NCI-H1105 (cell line): ENCODE results near the gene CLEC11A.

Experiments
- DNase-seq: peaks from one replicate; lab custom pipeline; 2025; lab: John Stamatoyannopoulos, UW

Gene CLEC11A, protein sequence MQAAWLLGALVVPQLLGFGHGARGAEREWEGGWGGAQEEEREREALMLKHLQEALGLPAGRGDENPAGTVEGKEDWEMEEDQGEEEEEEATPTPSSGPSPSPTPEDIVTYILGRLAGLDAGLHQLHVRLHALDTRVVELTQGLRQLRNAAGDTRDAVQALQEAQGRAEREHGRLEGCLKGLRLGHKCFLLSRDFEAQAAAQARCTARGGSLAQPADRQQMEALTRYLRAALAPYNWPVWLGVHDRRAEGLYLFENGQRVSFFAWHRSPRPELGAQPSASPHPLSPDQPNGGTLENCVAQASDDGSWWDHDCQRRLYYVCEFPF

DNA sequence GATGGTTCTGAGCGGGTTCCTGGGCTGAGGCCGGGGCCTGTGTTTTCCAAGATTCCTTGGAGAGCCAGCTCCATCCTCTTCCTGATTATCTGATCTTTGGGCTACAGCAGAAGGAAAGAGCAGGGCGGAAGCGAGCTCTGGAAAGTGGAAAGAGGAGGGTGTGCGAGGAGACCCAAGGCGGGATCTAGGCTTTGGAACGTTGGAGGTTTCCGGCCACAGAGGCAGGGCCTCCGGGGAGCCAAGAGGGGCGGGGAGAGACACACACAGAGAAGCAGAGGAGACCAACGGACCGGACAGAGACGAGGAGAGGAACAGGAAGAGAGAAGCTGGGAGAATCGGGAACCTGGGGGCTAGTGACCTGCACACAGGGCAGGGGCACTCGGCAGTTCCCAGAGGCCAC lies at the start of gene CLEC11A:
Gene CLEC11A (plus strand): TSS at position 296 of the 400 bp plus-strand sequence. CDS start 162 bp downstream, outside the sequence.
- no peak for DNase-seq

DNA sequence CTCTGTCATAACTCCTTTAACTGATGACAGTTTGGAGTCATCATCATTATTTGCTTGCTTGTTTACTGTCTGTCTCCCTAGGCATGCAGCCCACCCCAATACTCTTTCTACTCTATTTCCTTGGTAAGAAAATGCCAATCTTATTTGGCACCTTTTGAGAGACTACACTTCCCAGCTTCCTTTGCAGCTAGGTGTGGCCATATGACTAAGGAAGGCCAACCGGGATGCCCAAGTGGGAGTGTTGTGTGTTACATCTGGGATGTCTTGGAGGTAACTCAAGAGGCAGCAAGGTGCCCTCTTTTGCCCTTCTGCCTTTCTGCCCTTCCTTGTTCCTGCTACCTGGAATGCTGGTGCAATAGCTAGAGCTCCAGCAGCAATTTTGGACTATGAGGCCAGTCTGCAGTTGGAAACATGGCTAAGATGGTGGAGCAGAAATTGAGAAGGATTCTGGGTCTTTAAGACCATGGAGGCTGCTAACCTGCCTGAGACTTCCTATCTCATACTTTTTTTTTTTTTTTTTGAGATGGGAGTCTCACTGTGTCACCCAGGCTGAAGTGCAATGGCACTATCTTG lies 46.5 kb upstream of the CLEC11A start:
- no peak for DNase-seq

DNA sequence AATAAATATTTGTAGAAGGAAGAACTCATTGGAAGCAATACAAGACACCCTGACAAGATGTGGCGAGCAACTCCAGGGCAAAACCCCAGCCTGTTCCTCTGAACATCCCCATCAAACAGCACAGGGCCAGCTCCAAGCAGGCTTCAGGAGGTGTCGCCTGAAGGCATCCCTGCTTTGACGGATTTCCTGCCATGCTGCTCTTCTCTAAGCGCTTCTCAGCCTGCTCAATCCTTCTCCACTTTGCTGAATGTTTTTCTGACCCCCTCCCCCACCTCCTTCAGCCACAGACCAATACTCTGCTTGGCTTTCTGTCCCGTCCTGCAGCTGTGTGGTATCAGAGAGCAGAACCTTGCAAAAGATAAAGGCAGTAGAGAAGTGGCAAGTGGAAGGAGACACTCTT lies 45.5 kb upstream of the CLEC11A start:
- DNase-seq = no peak

DNA sequence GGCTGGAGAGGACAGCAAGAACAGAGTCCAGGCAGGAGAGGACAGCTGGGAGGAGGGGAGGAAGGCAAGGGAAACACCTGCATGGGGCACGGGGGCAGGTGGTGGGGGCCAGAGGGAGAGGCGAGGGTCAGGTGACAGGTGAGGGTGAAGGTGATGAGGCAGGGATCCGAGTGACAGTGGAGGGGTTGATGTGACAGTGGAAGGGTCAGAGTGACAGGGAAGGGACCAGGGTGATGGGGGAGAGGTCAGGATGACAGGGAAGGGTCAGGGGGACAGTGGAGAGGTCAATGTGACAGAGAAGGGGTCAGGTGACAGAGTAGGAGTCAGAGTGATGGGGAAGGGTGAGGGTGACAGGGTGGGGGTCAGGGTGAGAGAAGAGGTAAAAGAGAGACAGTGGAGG lies 44.8 kb upstream of the CLEC11A start:
- DNase-seq = no peak

DNA sequence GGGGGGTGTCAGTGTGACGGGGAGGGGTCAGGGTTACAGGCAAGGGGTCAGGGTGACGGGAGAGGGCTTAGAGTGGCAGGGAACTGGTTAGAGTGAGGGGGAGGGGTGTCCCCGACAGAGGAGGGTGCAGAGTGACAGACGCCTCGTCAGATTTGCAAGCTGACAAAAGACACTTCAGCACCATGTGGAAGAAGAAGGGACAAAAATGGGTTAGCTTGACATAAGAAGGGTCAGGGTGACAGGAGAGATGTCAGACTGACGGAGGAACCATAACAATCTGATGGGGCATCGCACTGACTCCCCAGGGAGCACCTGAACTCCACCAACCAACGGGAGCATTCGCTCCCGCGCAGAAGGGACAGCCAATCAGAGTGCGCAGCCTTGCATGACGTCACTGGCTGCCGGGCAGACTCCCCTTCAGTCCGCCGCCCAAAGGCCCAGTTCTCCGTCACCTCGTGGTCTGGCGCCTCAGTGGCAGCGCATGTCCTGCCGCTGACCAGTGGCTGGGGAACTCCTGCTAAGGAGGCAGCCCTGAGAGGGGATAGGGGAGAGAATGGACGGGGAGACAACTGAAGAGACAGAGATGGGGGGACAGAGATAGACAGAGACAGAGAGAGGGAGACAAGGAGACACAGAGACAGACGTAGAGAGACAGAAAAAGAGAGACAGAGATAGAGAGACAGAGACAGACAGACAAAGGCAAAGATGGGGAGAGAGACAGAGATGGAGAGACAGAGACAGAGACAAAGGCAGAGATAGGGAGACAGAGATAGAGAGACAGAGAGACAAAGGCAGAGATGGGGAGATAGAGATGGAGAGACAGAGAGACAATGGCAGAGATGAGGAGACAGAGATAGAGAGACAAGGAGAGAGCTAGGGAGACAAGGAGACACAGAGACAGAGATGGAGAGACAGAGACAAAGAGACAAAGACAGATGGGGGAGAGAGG lies 43.7 kb upstream of the CLEC11A start:
- DNase-seq = peak; percentile 50

DNA sequence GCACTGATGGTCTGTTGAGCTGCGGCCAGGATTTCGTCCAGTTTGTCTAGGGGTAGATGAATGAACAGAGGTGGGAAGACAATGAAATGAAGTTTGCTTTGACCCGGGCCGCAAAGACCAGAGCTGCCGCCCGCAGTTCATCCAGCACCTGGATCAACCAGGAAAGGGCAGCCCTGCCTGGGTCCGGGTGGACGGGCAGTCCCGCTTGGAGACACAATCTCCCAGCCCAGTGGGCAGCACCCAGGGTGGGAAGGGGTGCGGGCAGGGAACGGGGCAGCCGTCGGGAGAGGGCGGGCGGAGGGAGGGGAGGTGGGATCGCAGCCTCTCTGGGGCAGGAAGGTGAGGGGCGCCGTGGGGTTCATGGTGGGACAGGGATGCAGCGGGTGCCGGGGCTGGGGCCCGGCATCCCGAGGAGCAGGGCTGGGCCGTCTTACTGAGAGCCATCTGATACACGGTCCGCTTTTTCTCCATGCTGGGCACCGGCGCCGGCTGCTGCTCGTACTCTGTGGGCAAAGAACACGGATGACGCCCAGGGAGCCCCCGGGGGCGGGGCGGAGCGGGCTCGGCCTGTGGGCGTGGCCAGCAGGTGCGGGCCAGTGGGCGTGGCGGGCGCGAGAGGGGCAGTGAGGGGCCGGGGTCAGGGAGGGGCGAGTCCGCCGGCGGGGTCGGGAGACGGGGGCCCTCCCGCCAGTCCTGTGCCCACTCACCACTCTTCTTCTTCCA lies 36.7 kb upstream of the CLEC11A start:
- DNase-seq = no peak

DNA sequence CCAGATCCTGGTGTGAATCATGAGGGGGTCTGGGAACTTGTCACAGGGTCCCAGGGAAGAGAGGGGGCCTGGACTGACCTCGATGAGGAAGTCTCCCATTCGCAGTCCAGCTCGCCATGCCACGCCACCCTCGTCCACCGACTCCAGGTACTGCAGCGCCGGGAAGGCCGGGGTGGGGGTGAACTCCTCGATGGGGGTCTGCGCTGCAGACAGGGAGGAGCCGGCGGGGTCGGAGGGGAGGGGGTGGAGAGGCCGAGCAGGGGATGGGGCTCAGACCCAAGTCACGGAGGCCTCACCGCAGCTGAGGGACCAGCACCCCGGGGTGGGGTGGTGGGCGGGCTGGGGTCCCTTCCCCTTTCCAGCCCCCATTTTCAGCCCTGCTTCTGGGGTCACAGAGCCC lies 34.4 kb upstream of the CLEC11A start:
- DNase-seq = no peak

- no peak for DNase-seq
Observed at GRCh38 chr19:50690439-50690838, 32.7 kb upstream of the CLEC11A start.

- no peak for DNase-seq
Observed at GRCh38 chr19:50693064-50693975, 29.8 kb upstream of the CLEC11A start.

- no peak for DNase-seq
Observed at GRCh38 chr19:50694815-50695145, 28.4 kb upstream of the CLEC11A start.

- peak; percentile 52 for DNase-seq
Observed at GRCh38 chr19:50695251-50696093, 27.7 kb upstream of the CLEC11A start.

DNA sequence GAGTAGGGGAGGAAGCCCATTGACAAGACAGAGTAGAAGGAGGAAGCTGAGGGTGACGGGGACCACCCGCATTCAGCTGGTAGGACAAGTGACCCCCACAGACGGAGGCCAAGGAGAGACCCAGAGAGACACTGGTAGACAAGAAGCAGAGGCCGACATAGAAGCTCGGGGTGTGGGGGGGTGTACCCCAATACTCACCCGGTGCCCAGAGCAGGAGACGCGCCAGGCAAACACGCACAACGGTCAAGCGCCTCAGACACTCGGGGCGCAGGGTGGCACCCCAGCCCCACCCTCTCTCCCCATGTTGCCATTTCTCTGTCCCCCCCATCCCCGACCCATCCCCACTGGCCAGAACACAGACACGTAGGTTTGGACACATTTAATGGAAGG lies 27.1 kb upstream of the CLEC11A start:
- DNase-seq = no peak

GRCh38 chr19:50697414-50698124 lies 25.6 kb upstream of the CLEC11A start:
- DNase-seq = no peak

DNA sequence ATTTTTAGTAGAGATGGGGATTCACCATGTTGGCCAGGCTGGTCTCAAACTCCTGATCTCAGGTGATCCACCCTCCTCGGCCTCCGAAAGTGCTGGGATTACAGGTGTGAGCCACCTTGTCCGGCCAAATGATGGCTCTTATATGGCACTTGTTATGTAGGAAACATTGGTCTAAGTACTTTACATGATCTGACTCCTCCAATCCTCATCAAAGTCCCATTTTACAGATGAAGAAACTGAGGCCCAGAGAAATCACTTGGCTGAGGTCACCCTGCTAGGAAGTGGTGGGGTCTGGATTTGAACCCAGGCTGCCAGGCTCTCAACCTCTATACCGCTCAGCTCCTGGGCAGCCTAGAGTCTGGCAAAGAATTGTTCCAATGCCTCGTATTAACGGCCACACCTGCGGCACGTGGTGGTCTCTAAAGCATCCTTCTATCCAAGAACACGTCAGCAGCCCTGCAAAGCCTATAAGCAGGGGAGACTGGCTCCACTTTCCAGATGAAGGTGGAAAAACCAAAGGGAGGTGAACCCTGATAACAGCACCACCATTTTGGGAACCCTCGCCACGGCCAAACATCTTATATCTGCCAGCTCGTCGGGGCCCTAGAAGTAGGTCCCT lies 21.7 kb upstream of the CLEC11A start:
- DNase-seq = no peak

- DNase-seq = no peak
Observed at GRCh38 chr19:50702158-50702870, 20.9 kb upstream of the CLEC11A start.

DNA sequence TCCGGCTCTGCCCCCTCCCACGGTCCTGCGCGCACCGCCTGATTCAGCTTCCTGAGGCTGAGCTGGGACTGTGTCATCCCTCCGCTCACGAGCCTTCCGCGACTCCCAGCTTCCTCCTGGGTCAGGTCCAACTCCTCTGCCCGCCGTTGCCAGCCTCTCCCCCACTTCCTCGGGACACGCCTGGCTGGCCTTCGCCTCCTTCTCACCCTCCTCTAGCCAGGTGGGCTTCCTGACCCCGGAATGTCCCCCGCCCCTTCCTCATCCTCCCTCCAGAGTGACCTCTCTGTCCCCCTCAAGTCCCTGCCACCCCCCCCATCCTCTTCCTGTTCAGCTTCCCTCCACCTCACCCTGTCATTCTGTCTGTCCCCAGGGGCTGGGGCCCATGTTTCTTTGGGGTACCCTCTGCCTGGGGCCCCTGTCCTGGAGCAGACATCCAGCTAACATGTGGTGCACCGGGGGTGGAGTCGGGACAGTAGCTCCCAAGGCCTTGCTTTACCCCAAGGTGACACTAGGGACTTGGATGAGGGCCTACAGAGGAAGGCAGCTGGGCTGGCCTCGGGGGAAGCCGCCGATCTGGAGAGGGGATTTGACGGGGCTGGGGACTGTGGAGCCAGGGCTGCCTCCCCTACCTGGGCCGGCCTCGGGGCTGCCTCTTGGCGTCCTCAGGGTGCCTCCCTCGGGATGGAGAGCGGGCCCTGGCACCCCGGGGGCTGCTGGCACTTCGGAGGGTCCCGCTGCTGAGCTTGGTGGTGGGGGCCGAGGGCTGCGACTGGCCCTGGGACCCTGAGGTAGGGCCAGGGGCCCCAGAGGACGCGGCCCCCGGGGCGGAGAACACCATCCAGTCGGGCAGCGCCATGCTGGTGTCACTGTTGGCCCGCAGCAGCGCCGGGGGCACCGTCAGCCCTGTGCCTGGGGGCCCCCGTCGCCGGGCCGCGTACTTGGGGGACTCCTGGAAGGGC lies 20.0 kb upstream of the CLEC11A start:
- no peak for DNase-seq
